ENCODE data around the gene ATP4B. TPM values are rescaled to one million over a fixed set of nuclear protein-coding genes. Genes with fewer than 3 reads are reported as not detected.

ATP4B gene
- polyA plus RNA-seq, 5 donors, result 0.36 to 0.55 (median 0.46) TPM; not detected in 1

GRCh38 chr13:113642563-113642962, 15.4 kb downstream of the ATP4B start:
- DNase-seq, result no peak

DNA sequence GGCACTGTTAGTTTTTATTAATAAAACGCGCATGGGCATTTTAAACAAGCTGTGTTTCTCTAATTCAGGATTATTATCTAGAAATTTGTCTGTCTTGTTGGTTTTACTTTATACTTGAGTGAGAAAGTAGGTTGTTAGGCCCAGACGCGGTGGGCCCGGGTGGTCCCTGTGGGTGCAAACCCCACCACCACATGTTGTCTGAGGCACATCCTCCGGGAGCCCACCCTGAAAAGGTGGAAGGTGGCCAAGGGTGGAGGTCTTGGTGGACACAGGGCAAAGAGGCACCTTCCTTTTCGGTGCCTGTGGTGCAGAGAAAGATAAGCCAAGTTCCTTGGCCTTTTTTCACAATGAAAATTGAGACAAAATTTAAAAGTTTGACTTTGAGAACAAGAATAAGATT, 16.6 kb downstream of the ATP4B start:
- no peak for DNase-seq

DNA sequence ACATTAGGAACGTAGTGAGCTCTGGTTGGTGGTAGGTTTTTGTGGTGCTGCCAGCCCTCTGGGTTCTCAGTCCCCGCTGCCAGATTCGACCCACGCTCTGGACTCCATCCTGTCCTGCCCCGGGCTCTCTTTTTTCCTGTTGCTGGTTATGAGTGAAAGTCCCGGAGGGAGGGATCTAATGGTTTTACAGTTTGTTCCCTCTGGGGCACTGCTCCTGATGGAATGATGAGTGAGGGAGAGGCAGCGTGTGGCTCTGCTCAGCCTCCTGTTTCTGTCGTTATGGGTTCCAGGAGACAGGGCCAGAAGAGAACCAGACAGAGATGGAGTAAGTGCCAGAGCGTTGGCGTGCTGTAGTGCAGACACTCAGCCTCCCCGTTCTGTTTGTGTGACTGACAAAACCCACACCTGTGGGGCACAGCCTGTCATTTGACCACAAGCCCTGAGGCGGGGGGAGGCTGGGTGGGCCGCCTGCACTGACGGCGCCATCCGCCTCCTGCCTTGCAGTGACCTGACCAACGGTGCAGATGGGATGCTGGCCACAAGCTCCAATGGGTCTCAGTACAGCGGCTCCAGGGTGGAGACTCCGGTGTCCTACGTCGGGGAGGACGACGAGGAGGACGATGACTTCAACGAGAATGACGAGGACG, 18.3 kb downstream of the ATP4B start:
- no peak for DNase-seq

GRCh38 chr13:113638806-113639205, 19.2 kb downstream of the ATP4B start:
- DNase-seq, result no peak

GRCh38 chr13:113638173-113638746, 19.7 kb downstream of the ATP4B start:
- no peak for DNase-seq

- no peak for DNase-seq
Observed at GRCh38 chr13:113637262-113638160, 20.5 kb downstream of the ATP4B start.

DNA sequence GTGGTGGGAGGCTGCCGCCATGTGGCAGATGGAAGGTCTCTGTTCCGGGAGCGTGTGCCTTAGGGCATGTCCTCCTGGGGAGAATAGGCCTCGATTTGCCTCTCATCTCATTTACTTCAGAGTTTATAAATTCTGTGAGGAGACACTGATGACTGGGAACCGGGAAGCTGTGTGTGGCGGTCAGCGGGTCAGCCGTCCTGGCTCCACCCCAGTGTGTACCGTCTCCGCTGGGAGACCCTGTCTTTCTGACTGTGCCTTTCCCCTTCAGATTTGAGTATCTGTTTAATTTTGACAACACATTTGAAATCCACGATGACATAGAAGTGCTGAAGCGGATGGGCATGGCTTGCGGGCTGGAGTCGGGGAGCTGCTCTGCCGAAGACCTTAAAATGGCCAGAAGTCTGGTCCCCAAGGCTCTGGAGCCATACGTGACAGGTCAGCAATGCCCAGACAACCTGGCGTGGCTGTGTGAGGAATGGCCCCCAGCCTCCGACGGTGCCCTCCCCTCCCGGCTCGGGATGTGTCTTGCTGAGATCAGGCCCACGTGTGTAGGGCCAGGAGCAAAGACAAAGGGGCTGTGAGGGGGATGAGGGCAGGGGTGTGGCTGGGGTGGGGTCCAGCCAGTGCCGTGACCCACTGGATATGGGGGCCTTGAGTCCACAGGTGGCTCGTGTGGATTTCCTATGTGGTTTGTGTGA, 21.6 kb downstream of the ATP4B start:
- DNase-seq, result no peak

GRCh38 chr13:113635709-113636108, 22.3 kb downstream of the ATP4B start:
- DNase-seq, result no peak

DNA sequence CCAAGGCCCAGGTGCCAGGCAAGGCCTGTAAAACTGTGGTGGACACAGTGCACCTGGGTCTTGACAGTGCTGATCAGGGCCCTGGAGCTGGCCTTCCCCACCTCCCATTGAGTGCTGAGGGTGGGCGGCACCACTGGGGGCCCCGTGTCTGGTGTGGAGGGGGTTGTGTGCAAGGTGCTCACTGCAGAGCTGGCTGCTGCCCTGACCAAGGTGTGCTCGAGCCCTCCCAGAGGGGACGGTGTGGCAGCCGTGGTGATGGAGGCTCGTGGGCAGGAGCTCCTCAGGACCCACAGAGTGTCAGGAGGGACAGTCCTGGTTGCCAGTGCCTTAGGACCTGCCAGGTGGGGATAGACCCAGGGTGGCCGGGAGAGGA, 23.0 kb downstream of the ATP4B start:
- no peak for DNase-seq

DNA sequence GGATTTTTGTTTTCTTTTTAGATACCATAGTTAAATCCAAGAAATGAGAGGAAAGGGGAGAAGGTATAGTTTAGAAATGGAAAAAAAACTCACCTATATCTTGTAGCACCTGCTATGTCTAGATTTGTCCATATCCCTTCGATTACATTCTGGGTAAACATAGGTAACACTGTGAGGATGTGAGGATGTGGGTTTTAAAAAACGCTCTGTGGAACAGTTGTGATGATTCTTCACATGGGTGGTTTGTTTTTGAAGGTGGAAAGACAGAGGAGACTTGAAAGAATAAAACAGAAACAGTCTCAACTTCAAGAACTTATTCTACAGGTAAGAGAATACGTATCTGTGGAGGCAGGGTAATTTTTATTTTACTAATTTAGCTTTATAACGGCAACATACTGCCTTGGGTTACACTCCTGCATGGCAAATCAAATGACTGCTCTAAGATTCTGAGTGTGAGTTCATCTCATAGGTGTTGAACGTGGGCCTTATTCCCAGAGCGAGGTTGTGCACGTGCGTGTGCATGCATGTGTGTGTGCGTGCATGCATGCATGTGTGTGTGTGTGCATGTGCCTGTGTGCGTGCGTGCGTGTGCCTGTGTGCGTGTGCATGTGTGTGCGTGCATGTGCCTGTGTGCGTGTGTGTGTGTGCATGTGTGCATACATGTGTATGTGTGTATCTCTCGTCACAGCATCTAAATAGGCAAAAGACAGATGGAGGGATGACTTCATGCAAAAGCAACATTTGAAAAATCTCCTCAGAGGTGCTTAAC, 23.5 kb downstream of the ATP4B start:
- no peak for DNase-seq

- DNase-seq, result no peak
Observed at GRCh38 chr13:113633485-113633873, 24.5 kb downstream of the ATP4B start.

DNA sequence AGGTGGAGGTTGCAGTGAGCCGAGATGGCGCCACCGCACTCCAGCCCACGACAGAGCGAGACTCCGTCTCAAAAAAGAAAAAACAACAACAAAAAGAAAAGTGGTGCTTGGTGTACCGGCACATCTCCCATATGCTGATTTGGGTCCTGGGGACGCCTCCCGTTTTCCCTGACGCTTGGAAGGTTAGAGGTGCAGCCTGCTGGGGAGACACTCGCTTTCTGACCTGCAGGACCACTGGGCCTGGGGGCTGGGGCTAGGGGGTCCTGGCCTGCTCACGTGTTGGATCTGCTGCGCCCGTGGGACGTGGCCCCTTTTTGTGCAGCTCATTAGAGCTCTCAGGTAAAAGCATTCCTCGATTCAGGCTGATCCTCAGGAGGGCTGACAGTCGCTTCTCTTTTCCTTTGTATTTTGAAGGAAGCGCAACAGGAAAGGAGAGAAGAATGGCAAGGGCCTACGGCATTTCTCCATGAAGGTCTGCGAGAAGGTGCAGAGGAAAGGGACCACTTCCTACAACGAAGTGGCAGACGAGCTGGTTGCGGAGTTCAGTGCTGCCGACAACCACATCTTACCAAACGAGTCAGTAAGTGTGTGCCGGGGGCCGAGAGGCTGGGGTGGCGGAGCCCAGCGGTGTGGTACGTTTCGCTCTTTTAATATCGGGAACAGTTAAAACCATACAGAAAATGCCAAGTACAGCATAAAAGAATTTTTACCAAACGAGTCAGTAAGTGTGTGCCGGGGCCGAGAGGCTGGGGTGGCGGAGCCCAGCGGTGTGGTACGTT, 25.1 kb downstream of the ATP4B start:
- no peak for DNase-seq

DNA sequence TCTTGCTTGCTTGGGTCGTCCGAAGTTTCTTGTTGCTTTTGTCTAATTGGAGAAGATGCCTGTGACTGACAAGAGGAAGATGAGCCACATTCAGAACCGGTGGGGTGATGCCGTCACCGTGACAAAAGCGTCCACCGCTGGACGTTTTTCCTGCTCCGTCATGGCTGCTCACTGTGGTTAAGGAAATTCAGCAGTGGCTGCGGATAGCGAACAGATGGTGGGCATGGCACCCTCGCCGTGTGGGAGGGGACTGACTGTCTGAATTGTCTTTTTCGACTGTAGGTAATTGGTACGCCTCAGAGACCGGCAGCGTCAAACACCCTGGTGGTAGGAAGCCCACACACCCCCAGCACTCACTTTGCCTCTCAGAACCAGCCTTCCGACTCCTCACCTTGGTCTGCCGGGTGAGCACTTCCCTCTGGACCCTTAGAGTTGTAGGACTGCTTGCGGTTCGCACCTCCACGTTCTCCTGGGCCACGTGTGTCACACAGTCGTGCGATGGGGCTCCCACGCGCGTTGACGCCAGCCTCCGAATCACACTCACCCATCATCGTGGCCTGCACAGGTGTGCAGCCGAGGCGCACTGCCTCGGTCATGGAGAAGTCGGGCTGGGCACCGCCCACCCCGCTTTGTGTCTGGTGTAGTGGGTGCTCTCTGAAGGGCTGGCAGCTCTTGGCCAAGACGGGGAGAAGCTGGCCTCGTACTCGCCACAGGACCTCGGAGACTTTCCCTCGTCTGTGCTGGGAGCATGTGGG, 26.5 kb downstream of the ATP4B start:
- DNase-seq, result no peak

GRCh38 chr13:113630804-113631203, 27.2 kb downstream of the ATP4B start:
- no peak for DNase-seq

DNA sequence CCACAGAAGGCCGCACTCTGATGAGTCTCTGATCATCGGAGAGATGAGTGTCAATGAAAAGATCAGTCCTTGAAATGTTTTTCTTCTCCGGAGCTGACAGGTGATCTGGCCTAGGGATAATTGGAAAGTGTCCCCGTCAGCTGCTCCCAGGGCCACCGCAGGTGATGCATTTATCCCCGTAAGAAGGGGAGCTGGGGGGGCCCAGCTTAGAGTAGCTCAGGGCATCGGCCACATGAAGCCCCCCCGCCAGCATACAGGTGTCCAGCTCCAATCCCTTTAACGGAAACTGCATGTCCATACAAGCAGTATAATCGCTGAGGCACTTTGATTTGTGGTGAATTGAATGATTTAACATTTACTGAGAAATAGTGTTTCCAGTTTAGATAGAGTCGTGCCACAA, 27.7 kb downstream of the ATP4B start:
- no peak for DNase-seq

GRCh38 chr13:113629866-113630265, 28.1 kb downstream of the ATP4B start:
- no peak for DNase-seq

DNA sequence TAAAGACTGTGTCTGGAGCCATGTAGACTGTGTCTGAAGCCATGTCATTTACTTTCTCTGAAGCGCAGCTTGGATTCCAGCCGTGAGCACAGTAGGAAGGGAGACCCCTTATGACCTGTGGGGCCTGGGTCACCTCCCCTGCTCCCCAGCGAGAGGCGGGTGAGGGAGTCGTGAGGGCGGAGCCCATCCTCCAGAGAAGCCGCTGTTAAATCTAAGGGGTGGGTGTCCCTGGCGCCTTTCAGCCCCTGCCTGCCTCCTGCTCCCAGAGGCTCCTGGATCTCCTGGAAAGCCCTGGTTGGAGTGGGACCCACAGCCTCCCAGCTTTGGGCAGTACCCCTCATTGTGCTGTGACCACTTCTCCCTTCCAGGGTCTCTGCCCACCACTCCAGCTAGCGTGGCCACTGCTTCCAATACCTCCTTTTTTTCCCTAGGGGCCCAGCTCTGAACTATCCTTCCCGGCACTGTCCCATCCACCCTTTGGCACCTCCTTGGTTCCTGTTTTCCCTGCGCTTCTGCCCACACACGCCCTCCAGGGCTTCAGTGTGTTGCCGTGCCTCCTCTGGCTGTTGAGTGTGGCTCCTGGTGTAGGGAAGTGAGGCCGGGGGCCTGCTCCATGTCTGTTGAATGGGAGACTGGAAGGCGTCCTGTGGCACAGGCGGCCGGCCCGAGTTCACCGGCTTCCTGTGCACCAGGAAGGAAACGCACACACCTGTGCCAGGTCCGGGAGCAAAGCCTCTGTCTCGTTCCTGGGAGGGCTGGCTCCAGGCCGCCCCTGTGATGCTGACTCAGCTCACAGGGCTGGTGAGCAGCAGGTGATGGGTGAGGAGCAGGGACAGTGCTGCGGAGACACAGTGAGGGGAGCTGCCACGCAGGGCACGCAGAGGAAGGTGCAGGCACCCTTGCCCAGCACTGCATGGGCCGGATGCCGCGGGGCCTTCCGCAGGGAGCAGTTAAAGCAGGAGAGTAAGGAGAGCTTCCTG, 29.4 kb downstream of the ATP4B start:
- no peak for DNase-seq

GRCh38 chr13:113627136-113627535, 30.9 kb downstream of the ATP4B start:
- DNase-seq, result no peak

Data from right lung (tissue), 5 donors.